GM18498 (cell line): ENCODE results near the gene CEP97.

Experiments
- ATAC-seq: cut with Tn5 transposase; IDR thresholded peaks from one replicate; pipeline ENCODE4 v1.9.1; 2021; ENCODE audit warnings: mild to moderate bottlenecking, moderate library complexity; ENCODE audit not compliant: unreplicated experiment

The CEP97 gene

GRCh38 chr3:101811875-101812274 lies 87.5 kb downstream of the CEP97 start:
- ATAC-seq, result no peak

DNA sequence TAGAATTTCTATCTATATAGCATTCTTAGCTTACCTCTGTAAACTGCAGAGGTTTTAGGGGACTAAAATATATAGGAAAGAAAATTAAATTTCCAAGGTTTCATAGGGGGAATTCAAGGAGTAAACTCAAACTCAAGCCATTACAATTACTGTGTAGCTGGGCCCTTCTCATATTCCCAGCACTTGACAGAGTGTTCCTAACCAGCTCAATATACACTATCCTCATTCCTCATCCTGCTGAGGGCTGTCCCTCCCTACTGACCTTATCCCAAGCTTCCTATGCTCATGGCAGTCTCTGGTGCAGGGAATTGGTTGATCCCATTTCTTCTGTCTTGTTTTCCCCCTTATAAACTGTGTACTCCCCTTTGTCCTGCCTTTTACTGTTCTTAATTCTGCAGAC lies 88.5 kb downstream of the CEP97 start:
- ATAC-seq, result no peak

GRCh38 chr3:101813817-101814440 lies 89.5 kb downstream of the CEP97 start:
- ATAC-seq, result no peak

- no peak for ATAC-seq
Measured at GRCh38 chr3:101814835-101815234, 90.4 kb downstream of the CEP97 start.

DNA sequence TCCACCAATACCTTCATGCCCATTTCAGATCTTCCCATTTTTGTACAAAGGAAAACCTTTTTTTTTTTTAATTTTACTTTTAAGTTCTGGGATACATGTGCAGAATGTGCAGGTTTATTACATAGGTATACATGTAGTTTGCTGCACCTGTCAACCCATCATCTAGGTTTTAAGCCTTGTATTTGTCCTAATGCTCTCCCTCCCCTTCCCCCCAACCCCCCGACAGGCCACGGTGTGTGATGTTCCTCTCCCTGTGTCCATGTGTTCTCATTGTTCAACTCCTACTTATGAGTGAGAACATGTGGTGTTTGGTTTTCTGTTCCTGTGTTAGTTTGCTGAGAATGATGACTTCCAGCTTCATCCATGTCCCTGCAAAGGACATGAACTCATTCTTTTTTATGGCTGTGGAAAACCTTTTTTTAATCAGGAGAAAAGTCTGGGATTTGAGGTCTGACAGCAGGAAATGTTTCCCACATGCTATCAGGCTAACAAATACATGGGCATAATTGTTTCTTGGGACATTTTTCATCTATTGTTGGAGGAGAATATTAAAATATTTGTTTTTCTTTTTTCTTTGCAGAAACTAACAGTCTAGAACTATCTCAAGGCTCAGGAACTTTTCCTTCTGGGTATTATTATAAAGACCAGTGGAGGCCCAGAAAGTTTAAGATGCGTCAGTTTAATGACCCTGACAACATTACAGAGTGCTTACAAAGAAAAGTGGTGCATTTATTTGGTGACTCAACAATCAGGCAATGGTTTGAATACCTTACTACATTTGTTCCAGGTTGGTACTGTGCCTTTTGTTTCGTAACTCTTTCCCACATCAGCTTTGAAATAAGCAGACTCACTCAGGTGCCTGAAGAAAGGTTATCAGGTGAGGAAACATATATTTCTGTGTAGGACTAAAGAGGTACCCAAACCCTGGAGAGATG lies 92.1 kb downstream of the CEP97 start:
- no peak for ATAC-seq

- peak; percentile 55 for ATAC-seq
Measured at GRCh38 chr3:101817992-101818391, 93.6 kb downstream of the CEP97 start.

- ATAC-seq, result no peak
Measured at GRCh38 chr3:101819649-101820206, 95.3 kb downstream of the CEP97 start.
